KOPT-K1 (cell line): ENCODE data around the gene GINS3.

Source experiments
- H3K27ac ChIP-seq: fragments of 200-600 bp; sonication (generic); 2 replicates; pipeline ENCODE4 v1.5.1; 2016; ENCODE audit warnings: antibody characterized with exemption, mild to moderate bottlenecking, low read depth, low read length; ENCODE audit not compliant: poor library complexity, severe bottlenecking
- H3K36me3 ChIP-seq: fragments of 200-600 bp; sonication (generic); 2 replicates; pipeline ENCODE4 v1.5.1; 2017; ENCODE audit warnings: antibody characterized with exemption, mild to moderate bottlenecking, low read length, moderate library complexity; ENCODE audit not compliant: insufficient read depth
- H3K9me3 ChIP-seq: fragments of 200-600 bp; sonication (generic); 2 replicates; pipeline ENCODE4 v1.5.1; 2017; ENCODE audit warnings: antibody characterized with exemption, low read length, mild to moderate bottlenecking; ENCODE audit not compliant: insufficient read depth, poor library complexity, severe bottlenecking

GINS3 gene

GRCh38 chr16:58426966-58427365 lies 34.7 kb downstream of the GINS3 start:
- no peaks in the 10 kb centered on the region for H3K36me3 ChIP-seq
- H3K27ac ChIP-seq = no peak overlapping the region
- no peaks in the 10 kb centered on the region for H3K9me3 ChIP-seq

DNA sequence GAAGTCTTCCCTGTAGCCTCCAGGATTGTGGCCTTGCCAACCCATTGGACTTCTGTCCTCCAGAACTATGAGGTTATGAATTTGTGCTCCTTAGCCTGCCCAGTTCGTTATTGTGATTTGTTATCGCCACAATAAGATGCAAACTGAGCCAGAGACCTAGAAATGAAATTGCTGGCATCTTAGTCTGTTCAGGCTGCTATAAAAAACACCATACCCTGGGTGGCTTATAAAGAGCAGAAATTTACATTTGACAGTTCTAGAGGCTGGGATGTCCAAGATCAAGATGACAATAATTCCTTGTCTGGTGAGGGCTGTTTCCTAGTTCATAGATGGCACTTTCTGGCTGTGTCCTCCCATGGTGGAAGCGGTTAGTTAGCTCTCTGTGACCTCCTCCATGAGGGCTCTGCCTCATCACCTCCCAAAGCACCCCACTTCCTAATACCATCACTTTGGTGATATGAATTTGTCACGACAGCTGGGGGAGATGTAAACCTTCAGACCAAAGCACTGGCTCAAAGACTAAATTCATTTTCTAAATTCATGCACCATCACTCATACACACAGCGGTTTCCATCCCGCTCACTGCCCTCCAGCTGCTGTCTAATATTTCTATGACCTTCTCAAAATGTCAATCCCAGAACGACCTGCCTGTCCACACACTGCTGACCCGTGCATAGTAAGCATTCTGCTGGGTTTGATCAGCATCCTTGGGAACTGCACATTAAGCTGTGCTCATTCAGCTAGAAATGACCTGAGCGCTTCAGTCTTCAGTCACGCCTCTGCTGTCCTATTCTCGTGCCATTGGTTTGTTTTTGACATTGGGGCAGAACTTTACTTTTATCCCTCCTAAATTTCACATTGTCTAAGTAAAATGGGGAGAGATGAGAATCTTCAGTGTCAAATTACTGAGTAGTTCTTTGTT lies 36.6 kb downstream of the GINS3 start:
- Histone ChIP-seq H3K9me3 (no peaks in the 10 kb centered on the region), H3K36me3 (no peaks in the 10 kb centered on the region), H3K27ac (no peak overlapping the region)

DNA sequence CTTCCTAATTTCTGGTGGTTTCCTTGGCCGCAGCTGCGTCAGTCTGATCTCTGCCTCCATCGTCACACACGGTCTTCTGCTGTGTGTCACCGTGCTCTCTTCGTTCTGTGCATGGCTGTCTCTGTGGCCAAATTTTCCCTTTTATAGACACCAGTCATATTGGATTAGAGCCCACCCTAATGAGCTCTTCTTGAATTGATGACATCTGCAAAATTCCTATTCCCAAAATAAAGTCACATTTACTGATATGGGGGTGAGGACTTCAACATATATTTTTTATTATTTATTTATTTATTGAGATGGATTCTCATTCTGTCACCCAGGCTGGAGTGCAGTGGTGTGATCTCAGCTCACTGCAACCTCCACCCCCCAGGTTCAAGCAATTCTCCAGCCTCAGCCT lies 38.4 kb downstream of the GINS3 start:
- no peaks in the 10 kb centered on the region for H3K9me3 ChIP-seq
- H3K36me3 ChIP-seq = no peaks in the 10 kb centered on the region
- no peak overlapping the region for H3K27ac ChIP-seq

GRCh38 chr16:58433569-58433951 lies 41.3 kb downstream of the GINS3 start:
- no peak overlapping the region for H3K27ac ChIP-seq
- H3K36me3 ChIP-seq = no peaks in the 10 kb centered on the region
- peaks cover 6% of the 10 kb centered on the region for H3K9me3 ChIP-seq

- no peak overlapping the region for H3K27ac ChIP-seq
Observed at GRCh38 chr16:58435779-58436178, 43.5 kb downstream of the GINS3 start.

GRCh38 chr16:58440131-58440530 lies 47.9 kb downstream of the GINS3 start:
- Histone ChIP-seq H3K36me3 (no peaks in the 10 kb centered on the region), H3K9me3 (peaks cover 6% of the 10 kb centered on the region), H3K27ac (no peak overlapping the region)

More at GRCh38 chr16:58435779-58436178, 43.5 kb downstream of the GINS3 start:
- H3K36me3 ChIP-seq = no peaks in the 10 kb centered on the region
- peaks cover 6% of the 10 kb centered on the region for H3K9me3 ChIP-seq

GRCh38 chr16:58442547-58442946 lies 50.3 kb downstream of the GINS3 start:
- H3K27ac ChIP-seq = no peak overlapping the region
- peaks cover under 1% of the 10 kb centered on the region for H3K9me3 ChIP-seq
- no peaks in the 10 kb centered on the region for H3K36me3 ChIP-seq

- Histone ChIP-seq H3K9me3 (no peaks in the 10 kb centered on the region), H3K27ac (no peak overlapping the region), H3K36me3 (no peaks in the 10 kb centered on the region)
Observed at GRCh38 chr16:58443783-58444182, 51.5 kb downstream of the GINS3 start.

DNA sequence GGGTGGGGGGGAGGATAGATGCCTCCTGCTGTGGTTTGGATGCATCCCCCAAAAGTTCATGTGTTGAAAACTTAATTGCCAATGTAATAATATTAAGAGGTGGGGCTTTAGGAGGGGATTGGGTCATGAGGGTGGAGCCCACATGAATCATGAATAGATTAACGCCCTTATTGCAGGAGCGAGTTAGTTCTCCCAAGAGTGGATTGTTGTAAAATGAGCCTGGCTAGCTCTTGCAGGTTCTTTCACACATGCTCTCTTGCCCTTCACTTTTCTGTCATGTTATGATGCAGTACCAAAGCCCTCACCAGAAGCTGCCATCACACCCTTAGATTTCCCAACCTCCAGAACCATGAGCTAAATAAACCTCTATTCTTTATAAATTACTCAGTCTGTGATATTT lies 52.0 kb downstream of the GINS3 start:
- no peak overlapping the region for H3K27ac ChIP-seq

GRCh38 chr16:58448890-58449289 lies 56.6 kb downstream of the GINS3 start:
- Histone ChIP-seq H3K9me3 (no peaks in the 10 kb centered on the region), H3K27ac (no peak overlapping the region), H3K36me3 (no peaks in the 10 kb centered on the region)

More for the DNA sequence above, 52.0 kb downstream of the GINS3 start:
- Histone ChIP-seq H3K36me3 (no peaks in the 10 kb centered on the region), H3K9me3 (no peaks in the 10 kb centered on the region)

DNA sequence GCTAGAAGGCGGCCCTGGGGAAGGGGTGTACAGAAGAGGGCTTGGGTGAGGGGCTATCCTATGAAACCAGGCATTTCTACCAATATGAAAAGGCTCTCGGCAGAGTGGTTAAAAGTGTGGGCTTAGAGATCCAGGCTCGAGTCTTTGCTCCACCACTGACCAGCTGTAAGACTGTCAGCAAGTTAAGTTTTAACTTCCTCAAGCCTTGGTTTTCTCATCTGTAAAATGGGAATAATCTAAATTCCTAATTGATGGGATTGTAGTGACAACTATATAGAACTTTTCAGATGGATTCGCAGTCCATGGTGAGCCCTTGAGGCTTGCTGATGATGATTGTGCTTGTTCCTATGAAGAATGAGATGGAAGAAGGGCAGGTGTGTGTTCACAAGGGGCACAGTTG lies 57.0 kb downstream of the GINS3 start:
- Histone ChIP-seq H3K9me3 (no peaks in the 10 kb centered on the region), H3K27ac (no peak overlapping the region), H3K36me3 (no peaks in the 10 kb centered on the region)

GRCh38 chr16:58449768-58450167 lies 57.5 kb downstream of the GINS3 start:
- Histone ChIP-seq H3K27ac (no peak overlapping the region), H3K9me3 (no peaks in the 10 kb centered on the region), H3K36me3 (no peaks in the 10 kb centered on the region)

GRCh38 chr16:58450590-58450989 lies 58.3 kb downstream of the GINS3 start:
- no peaks in the 10 kb centered on the region for H3K36me3 ChIP-seq
- H3K27ac ChIP-seq = no peak overlapping the region
- no peaks in the 10 kb centered on the region for H3K9me3 ChIP-seq

GRCh38 chr16:58451265-58451689 lies 59.0 kb downstream of the GINS3 start:
- H3K27ac ChIP-seq = no peak overlapping the region
- H3K36me3 ChIP-seq = no peaks in the 10 kb centered on the region
- no peaks in the 10 kb centered on the region for H3K9me3 ChIP-seq

GRCh38 chr16:58451945-58452401 lies 59.7 kb downstream of the GINS3 start:
- Histone ChIP-seq H3K9me3 (no peaks in the 10 kb centered on the region), H3K27ac (no peak overlapping the region), H3K36me3 (no peaks in the 10 kb centered on the region)

DNA sequence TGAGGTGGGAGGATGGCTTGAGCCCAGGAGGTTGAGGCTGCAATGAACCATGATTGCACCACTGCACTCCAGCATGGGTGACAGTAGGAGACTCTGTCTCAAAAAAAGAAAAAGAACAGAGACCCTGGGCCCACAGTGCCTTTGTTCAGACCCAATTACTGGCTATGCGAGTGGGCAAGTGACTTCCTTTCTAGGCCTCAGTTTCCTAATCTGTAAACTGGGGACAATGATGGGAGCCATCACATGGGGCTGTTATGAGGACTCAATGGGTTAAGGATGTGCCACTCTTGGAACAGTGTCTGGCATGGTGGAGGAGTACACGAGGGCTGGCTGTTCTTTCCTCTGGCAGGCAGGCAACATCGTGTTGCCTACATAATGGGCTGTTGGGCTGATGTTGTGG lies 60.4 kb downstream of the GINS3 start:
- H3K9me3 ChIP-seq = no peaks in the 10 kb centered on the region
- no peaks in the 10 kb centered on the region for H3K36me3 ChIP-seq
- H3K27ac ChIP-seq = no peak overlapping the region
